ENCODE data around the gene TENT4B. TPM values are rescaled to one million over a fixed set of nuclear protein-coding genes. Genes with fewer than 3 reads are reported as not detected.

The TENT4B gene
- total RNA-seq, 4 donors from 2014 or later = 5.9 to 24.7 (median 12.7) TPM

DNA sequence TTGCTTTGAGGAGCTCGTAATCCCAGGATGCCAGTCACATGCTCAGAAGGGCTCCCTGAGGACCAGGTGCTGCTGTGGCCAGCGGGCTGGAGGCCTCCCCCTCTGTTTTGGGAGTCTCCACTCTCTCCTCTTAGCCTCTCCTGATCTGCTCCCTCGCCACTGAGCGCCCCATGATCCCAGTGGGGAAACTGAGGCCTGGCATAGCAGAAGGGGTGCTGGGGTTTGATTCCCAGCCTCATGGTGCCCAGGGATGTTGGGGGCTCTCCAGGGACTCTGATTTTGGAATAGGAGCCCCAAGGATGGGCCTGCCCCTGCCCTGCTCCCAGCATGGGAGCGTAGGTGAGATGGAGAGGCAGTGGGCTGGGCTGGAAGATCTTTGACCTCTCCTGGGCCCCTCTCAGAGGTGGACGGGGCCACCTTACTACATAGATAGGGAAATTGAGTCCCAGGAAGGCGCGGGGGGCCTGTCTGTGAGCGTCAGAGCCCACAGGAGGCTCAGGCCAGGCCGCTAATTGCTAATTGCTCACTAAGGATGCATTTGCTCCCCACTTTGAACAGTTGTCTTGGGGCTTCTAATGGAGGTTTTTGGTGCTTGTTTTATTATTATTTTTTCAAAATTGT lies 112.7 kb downstream of the TENT4B start:
- DNase-seq = no peak
- Histone ChIP-seq H3K9me3 (no peaks in the 10 kb centered on the region), H3K27me3 (no peaks in the 10 kb centered on the region), H3K36me3 (no peaks in the 10 kb centered on the region), H3K4me3 (no peak overlapping the region), H3K27ac (no peak overlapping the region), H3K4me1 (peaks cover 0 to 10% of the 10 kb centered on the region in 2 donors)
- TF ChIP-seq, protein P1, sequence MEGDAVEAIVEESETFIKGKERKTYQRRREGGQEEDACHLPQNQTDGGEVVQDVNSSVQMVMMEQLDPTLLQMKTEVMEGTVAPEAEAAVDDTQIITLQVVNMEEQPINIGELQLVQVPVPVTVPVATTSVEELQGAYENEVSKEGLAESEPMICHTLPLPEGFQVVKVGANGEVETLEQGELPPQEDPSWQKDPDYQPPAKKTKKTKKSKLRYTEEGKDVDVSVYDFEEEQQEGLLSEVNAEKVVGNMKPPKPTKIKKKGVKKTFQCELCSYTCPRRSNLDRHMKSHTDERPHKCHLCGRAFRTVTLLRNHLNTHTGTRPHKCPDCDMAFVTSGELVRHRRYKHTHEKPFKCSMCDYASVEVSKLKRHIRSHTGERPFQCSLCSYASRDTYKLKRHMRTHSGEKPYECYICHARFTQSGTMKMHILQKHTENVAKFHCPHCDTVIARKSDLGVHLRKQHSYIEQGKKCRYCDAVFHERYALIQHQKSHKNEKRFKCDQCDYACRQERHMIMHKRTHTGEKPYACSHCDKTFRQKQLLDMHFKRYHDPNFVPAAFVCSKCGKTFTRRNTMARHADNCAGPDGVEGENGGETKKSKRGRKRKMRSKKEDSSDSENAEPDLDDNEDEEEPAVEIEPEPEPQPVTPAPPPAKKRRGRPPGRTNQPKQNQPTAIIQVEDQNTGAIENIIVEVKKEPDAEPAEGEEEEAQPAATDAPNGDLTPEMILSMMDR (IDR thresholded peaks at IDR 0.05) = no peak
- TF ChIP-seq POLR2A (IDR thresholded peaks at IDR 0.05) = no peak
- intact Hi-C loops (cut with DNase I; ENCODE audit: low total_unique reads) = no loop called here

DNA sequence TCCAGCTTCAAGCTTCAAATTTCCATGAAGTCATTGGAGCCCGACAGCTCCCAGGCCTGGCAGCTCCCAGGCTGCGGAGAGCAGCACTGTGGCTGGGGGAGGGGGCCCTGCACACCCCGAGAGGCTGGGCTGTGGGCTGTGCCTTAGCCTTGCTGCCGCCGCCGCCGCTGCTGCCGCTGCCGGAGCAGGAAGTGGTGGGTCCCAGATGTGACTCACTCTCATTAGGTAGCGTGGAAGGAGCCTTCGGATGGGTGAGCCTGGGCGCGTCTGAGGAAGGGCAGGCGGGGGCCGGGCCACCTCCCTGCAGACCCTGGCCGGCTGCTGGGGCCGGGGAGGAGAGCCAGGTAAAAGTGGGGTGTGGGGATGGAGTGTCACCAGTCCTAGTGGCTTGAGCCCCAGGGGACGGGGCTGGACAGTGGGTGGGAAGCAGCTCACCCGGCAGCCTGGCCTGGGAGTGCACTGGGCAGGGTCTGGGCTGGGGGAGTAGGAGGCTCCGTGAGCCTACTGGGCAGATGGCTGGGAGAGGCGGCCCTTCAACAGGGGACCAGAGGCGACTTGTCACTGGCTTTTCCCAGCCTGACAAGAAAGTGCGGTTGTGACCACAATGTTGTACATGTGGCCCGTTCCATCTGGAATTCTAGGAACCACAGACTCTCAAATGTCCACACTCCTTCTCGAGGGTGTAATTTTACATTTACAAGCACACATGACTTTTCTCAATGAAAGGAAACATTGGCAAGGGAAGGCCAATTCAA lies 113.4 kb downstream of the TENT4B start, which contains the start of gene ADCY7:
Gene ADCY7 (plus strand): TSS at position 215 of the 755 bp plus-strand sequence. CDS start 21,629 bp downstream, outside the sequence.
- Histone ChIP-seq H3K36me3 (no peaks in the 10 kb centered on the region), H3K27ac (peak within 1 kb of the TSS in 1 of 2 donors; percentile 6), H3K4me3 (no peak within 1 kb of the TSS), H3K4me1 (peaks cover 0 to 10% of the 10 kb centered on the region in 2 donors), H3K9me3 (no peaks in the 10 kb centered on the region), H3K27me3 (no peaks in the 10 kb centered on the region)
- TF ChIP-seq POLR2A (IDR thresholded peaks at IDR 0.05) = no peak
- TF ChIP-seq, protein P1 (IDR thresholded peaks at IDR 0.05) = no peak
- intact Hi-C loops (cut with DNase I; ENCODE audit: low total_unique reads) = no loop called here
- peak in 1 of 2 donors; percentile 45 for DNase-seq

DNA sequence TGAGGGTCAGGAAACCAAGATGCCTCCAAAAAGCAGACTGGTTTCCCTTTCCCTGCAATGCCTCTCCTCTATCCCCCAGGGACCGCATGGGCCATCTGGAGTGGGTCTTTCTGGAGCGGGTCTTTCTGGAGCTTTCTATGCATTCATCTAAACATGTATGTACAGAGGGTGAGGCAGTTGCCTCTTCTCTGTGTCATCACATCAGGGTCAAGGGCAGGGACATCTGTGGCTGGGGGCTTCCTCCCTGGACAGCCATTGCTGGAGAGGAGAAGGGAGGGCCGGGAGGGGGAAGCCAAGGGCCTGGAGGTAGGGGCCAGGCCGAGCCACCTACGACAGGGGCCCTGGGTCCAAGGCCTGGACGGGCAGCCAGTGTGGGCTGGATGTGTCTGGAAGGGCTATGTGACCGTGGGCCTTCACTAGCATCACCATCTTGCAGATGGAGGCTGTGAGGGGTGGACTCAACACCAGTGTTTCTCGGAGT lies 114.1 kb downstream of the TENT4B start:
- no peaks in the 10 kb centered on the region for H3K36me3 ChIP-seq
- no peaks in the 10 kb centered on the region for H3K9me3 ChIP-seq
- DNase-seq = no peak
- no peak overlapping the region for H3K4me3 ChIP-seq
- H3K27ac ChIP-seq = peak overlapping the region in 1 of 2 donors; percentile 6
- no peaks in the 10 kb centered on the region for H3K27me3 ChIP-seq
- peaks cover 0 to 10% of the 10 kb centered on the region in 2 donors for H3K4me1 ChIP-seq
- TF ChIP-seq, protein P1 (IDR thresholded peaks at IDR 0.05) = no peak
- no peak for TF ChIP-seq POLR2A (IDR thresholded peaks at IDR 0.05)
- intact Hi-C loops (cut with DNase I; ENCODE audit: low total_unique reads) = no loop called here

DNA sequence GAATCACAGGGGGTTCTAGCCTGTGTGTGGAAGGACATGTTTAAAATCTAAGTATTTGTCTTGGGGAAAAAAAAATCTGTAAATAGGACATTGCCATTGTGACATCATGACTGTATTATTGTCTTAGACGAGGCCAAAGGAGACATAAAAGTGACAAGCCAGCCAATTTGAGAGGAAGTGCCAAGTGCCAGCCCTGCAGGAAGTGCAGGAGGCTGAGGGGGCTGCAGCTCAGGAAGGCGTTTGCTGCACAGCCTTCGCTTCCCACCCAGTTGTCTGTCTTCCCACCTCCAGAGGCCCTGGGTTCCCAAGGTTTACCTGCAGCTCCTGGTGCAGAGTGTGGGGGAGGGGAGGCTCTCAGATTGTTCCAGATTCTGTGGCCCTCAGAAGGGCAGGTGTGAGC lies 114.5 kb downstream of the TENT4B start:
- H3K9me3 ChIP-seq = no peaks in the 10 kb centered on the region
- TF ChIP-seq, protein P1 (IDR thresholded peaks at IDR 0.05) = no peak
- no peak for TF ChIP-seq POLR2A (IDR thresholded peaks at IDR 0.05)
- no peaks in the 10 kb centered on the region for H3K27me3 ChIP-seq
- H3K36me3 ChIP-seq = no peaks in the 10 kb centered on the region
- peaks cover 0 to 10% of the 10 kb centered on the region in 2 donors for H3K4me1 ChIP-seq
- H3K4me3 ChIP-seq = no peak overlapping the region
- no peak overlapping the region for H3K27ac ChIP-seq
- no peak for DNase-seq
- intact Hi-C loops (cut with DNase I; ENCODE audit: low total_unique reads) = no loop called here

DNA sequence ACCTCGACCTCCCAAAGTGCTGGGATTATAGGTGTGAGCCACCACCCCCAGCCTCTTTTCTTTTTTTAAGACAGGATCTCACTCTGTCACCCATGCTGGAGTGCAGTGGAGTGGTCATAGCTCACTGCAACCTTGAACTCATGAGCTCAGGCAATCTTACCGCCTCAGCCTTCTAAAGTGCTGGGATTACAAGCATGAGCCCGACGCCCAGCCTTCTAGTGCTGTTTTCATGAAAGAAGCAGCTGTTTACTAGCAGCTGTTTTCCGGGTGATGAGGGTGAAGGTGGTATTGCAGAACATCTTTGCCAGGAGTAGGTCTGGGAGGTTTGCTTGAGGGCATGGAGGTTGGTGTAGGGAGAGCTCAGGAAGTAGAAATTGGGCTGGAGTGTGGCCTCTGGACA lies 115.2 kb downstream of the TENT4B start:
- Histone ChIP-seq H3K27me3 (no peaks in the 10 kb centered on the region), H3K27ac (no peak overlapping the region), H3K36me3 (no peaks in the 10 kb centered on the region), H3K4me3 (no peak overlapping the region), H3K9me3 (no peaks in the 10 kb centered on the region), H3K4me1 (peaks cover 0 to 10% of the 10 kb centered on the region in 2 donors)
- intact Hi-C loops (cut with DNase I; ENCODE audit: low total_unique reads) = no loop called here
- TF ChIP-seq, protein P1 (IDR thresholded peaks at IDR 0.05) = no peak
- TF ChIP-seq POLR2A (IDR thresholded peaks at IDR 0.05) = no peak
- DNase-seq = no peak
